ENCODE results near the gene C2CD4C. TPM values are rescaled to one million over a fixed set of nuclear protein-coding genes. Genes with fewer than 3 reads are reported as not detected.

Gene C2CD4C
- total RNA-seq, 1 experiment from 2014 or later: 0.29 TPM

DNA sequence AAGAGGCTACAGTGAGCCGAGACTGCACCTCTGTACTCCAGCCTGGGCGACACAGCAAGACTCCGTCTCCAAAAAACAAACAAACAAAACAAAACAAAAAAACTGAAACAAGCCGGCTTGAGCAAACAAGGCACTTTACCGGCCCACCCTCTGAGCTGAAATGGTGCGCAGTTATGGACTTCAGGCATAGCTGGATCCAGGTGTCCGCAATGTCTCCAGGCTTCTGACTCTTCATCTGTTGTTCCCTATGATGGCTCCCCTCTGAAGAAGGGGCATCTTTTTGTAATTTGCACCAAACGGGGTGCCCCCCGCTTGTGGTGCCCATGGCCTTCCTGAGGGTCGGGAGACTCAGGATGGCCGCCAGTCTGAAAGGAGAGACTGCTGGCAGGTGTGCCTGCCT is 6.2 kb downstream of the C2CD4C start:
- H3K4me1 ChIP-seq (ENCODE audit: insufficient read depth, low read length): no peaks in the 10 kb centered on the region
- H3K9me3 ChIP-seq (ENCODE audit: low read length): no peaks in the 10 kb centered on the region
- H3F3A ChIP-seq (ENCODE audit: low read length, unreplicated experiment): no peaks in the 10 kb centered on the region
- H3K9me2 ChIP-seq (replicated peaks; ENCODE audit: low read length): no peaks in the 10 kb centered on the region
- H3K36me3 ChIP-seq (ENCODE audit: low read depth, low read length): no peaks in the 10 kb centered on the region
- H3K27me3 ChIP-seq (ENCODE audit: low read length): no peaks in the 10 kb centered on the region
- intact Hi-C loops (cut with micrococcal nuclease): no loop called here
- H3K27ac ChIP-seq (ENCODE audit: low read length): no peak overlapping the region
- no TSS peak for BruUV-seq (replicated peaks)
- no peaks in the 10 kb centered on the region for H4K20me1 ChIP-seq (ENCODE audit: low read length)
- H2AFZ ChIP-seq (ENCODE audit: low read length): no peak overlapping the region
- no peaks in the 10 kb centered on the region for H3K79me2 ChIP-seq (ENCODE audit: low read length)
- POLR2A ChIA-PET (ENCODE audit: unreplicated experiment): no interaction called here
- ATAC-seq (no peak), DNase-seq (no peak)
- no peak overlapping the region for H3K9ac ChIP-seq (ENCODE audit: low read length)
- TF ChIP-seq EZH2phosphoT487 (IDR thresholded peaks at IDR 0.05; ENCODE audit: borderline replicate concordance, low read length) (no peak), EZH2 (IDR thresholded peaks at IDR 0.05; ENCODE audit: low read length, unreplicated experiment) (no peak)
- TF ChIP-seq, protein P1, sequence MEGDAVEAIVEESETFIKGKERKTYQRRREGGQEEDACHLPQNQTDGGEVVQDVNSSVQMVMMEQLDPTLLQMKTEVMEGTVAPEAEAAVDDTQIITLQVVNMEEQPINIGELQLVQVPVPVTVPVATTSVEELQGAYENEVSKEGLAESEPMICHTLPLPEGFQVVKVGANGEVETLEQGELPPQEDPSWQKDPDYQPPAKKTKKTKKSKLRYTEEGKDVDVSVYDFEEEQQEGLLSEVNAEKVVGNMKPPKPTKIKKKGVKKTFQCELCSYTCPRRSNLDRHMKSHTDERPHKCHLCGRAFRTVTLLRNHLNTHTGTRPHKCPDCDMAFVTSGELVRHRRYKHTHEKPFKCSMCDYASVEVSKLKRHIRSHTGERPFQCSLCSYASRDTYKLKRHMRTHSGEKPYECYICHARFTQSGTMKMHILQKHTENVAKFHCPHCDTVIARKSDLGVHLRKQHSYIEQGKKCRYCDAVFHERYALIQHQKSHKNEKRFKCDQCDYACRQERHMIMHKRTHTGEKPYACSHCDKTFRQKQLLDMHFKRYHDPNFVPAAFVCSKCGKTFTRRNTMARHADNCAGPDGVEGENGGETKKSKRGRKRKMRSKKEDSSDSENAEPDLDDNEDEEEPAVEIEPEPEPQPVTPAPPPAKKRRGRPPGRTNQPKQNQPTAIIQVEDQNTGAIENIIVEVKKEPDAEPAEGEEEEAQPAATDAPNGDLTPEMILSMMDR (conservative IDR thresholded peaks at IDR 0.05; ENCODE audit: low read depth, low read length): no peak
- CTCF ChIA-PET: no interaction called here
- H3K4me2 ChIP-seq (ENCODE audit: low read length): no peak overlapping the region
- no peak overlapping the region for H3K4me3 ChIP-seq (ENCODE audit: low read length)

DNA sequence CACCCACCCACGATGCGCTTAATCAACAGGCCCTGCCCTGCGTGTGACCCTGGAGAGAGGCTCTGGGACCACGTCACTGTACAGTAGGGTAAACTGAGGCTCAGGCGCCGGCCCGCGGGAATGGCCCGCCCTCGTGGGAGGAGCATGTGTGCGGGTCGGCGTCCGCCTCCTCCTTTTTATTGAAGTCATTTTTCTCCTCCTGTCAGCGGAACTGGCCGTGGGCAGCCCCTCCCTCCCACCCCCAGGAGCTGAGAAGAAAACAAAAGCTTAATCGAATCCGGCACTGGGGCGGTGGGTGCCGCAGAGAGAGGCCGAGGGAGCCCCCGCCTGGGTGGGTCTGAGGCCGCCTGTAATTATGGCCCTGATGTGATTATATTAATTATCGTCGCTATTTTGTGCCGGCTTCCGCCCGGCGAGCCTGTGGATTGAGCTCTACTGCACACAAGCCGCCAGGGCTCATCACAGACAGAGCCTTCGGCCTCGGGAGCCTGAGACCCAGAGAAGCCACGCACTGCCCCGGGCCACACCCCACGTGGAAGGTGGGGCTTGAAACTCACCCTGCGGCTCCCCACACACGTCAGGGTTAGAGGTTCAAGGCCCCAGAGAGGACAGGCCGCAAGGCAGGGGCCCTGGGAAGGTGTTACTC is 7.0 kb downstream of the C2CD4C start:
- POLR2A ChIA-PET (ENCODE audit: unreplicated experiment): no interaction called here
- H3K9me3 ChIP-seq (ENCODE audit: low read length): no peaks in the 10 kb centered on the region
- DNase-seq (no peak), ATAC-seq (no peak)
- no peaks in the 10 kb centered on the region for H3K9me2 ChIP-seq (replicated peaks; ENCODE audit: low read length)
- TF ChIP-seq EZH2phosphoT487 (IDR thresholded peaks at IDR 0.05; ENCODE audit: borderline replicate concordance, low read length) (no peak), EZH2 (IDR thresholded peaks at IDR 0.05; ENCODE audit: low read length, unreplicated experiment) (no peak)
- CTCF ChIA-PET: no interaction called here
- intact Hi-C loops (cut with micrococcal nuclease): no loop called here
- no peak overlapping the region for H3K4me3 ChIP-seq (ENCODE audit: low read length)
- H3K79me2 ChIP-seq (ENCODE audit: low read length): no peaks in the 10 kb centered on the region
- no peak overlapping the region for H3K4me2 ChIP-seq (ENCODE audit: low read length)
- no peak overlapping the region for H3K27ac ChIP-seq (ENCODE audit: low read length)
- H3K9ac ChIP-seq (ENCODE audit: low read length): no peak overlapping the region
- no TSS peak for BruUV-seq (replicated peaks)
- no peaks in the 10 kb centered on the region for H4K20me1 ChIP-seq (ENCODE audit: low read length)
- H3K4me1 ChIP-seq (ENCODE audit: insufficient read depth, low read length): no peaks in the 10 kb centered on the region
- no peaks in the 10 kb centered on the region for H3K36me3 ChIP-seq (ENCODE audit: low read depth, low read length)
- no peaks in the 10 kb centered on the region for H3K27me3 ChIP-seq (ENCODE audit: low read length)
- H3F3A ChIP-seq (ENCODE audit: low read length, unreplicated experiment): no peaks in the 10 kb centered on the region
- H2AFZ ChIP-seq (ENCODE audit: low read length): no peak overlapping the region

DNA sequence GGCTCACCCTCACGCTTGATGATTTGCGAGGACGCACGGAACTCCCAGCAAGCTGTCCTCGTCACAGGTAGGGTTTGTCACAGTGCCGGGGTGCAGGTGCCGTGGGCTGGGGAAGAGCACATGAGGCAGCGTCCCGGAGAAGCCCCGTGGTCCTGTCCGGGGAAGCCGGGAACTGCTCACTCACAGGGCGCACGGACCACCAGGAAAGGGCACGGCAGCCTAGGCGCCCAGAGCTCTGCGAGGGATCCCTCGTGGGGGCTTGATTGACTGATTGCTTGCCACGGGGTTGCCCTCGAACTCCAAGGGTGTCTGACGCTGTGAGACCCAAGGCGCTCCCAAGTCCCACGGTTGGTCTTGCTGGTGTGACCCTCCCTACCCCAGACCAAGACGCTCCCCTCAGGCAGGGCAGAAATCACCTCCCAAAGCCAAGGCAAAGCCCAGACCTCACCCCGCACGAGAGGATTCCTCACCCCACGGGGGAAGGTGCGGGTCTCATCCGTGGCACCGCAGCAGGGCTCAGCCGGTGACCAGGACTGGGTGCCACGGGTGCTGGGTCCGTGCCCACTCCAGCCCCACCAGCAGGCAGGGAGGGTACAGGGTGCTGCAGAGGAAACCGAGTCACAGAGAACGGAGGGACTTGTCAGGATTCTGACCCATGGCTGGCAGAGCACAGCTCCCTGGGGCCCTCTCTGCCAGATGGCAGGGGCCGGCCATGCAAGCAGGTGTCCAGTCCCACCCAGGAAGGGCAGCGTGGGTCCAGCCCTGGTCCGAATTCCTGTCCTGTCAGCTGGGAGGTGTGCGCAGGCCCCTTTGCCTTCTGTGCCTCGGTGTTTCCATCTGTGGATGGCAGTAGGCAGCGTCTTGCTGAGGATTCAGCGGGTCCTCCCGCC is 7.7 kb downstream of the C2CD4C start:
- TF ChIP-seq, protein P1 (conservative IDR thresholded peaks at IDR 0.05; ENCODE audit: low read depth, low read length): no peak
- TF ChIP-seq EZH2phosphoT487 (IDR thresholded peaks at IDR 0.05; ENCODE audit: borderline replicate concordance, low read length): no peak
- no peak for TF ChIP-seq EZH2 (IDR thresholded peaks at IDR 0.05; ENCODE audit: low read length, unreplicated experiment)
- Histone ChIP-seq H3K9me3 (ENCODE audit: low read length) (no peaks in the 10 kb centered on the region), H3K27ac (ENCODE audit: low read length) (no peak overlapping the region), H2AFZ (ENCODE audit: low read length) (no peak overlapping the region), H3K79me2 (ENCODE audit: low read length) (no peaks in the 10 kb centered on the region), H3K9me2 (replicated peaks; ENCODE audit: low read length) (no peaks in the 10 kb centered on the region), H3K9ac (ENCODE audit: low read length) (no peak overlapping the region), H3F3A (ENCODE audit: low read length, unreplicated experiment) (no peaks in the 10 kb centered on the region), H3K27me3 (ENCODE audit: low read length) (no peaks in the 10 kb centered on the region), H4K20me1 (ENCODE audit: low read length) (no peaks in the 10 kb centered on the region), H3K4me2 (ENCODE audit: low read length) (no peak overlapping the region), H3K36me3 (ENCODE audit: low read depth, low read length) (no peaks in the 10 kb centered on the region), H3K4me1 (ENCODE audit: insufficient read depth, low read length) (no peaks in the 10 kb centered on the region), H3K4me3 (ENCODE audit: low read length) (no peak overlapping the region)
- CTCF ChIA-PET: no interaction called here
- POLR2A ChIA-PET (ENCODE audit: unreplicated experiment): no interaction called here
- intact Hi-C loops (cut with micrococcal nuclease): no loop called here
- DNase-seq (no peak), ATAC-seq (no peak)
- no TSS peak for BruUV-seq (replicated peaks)
